Activated CD8-positive, alpha-beta T cell treated with anti-CD3 and anti-CD28 coated beads, Interleukin-2, amount 10 ng/mL, durations not matched to agents 7 days and 5 days (primary cell): ENCODE measurements around the gene RASSF3. TPM values are rescaled to one million over a fixed set of nuclear protein-coding genes. Genes with fewer than 3 reads are reported as not detected.
A peak's percentile ranks its signal among the peaks of the same experiment; 100 is the strongest.
"Not testable (repeated sequence)": the region's sequence is repeated elsewhere in the genome, so short reads cannot be mapped to it uniquely, and the experiment has no call there.

Experiments used
- ATAC-seq: fragments of 150-1000 bp; cut with Tn5 transposase; one replicate; pipeline ENCODE4 v1.10.0; 2021; ENCODE audit warnings: moderate library complexity
- CTCF ChIA-PET: fragments of 350-600 bp; sonication (Branson Sonifier 250); formaldehyde crosslinking; loops from one replicate; lab custom pipeline; 2021; ENCODE audit warnings: antibody characterized with exemption; lab: Charles Lee
- POLR2A ChIA-PET: fragments of 350-600 bp; sonication (Branson Sonifier 250); formaldehyde crosslinking; loops from one replicate; lab custom pipeline; 2021; ENCODE audit warnings: antibody characterized with exemption; lab: Charles Lee
- DNase-seq: peaks from one replicate; pipeline ENCODE4 v3.0.0-alpha.2; 2020
- H3K27ac Mint-ChIP-seq: one replicate; pipeline ENCODE4 v1.8.0; 2021; ENCODE audit warnings: mild to moderate bottlenecking, mixed read lengths
- H3K27me3 Mint-ChIP-seq: one replicate; pipeline ENCODE4 v1.8.0; 2021; ENCODE audit warnings: low read depth, mixed read lengths
- H3K36me3 Mint-ChIP-seq: one replicate; pipeline ENCODE4 v1.8.0; 2021; ENCODE audit warnings: low read depth, mixed read lengths
- H3K4me1 Mint-ChIP-seq: one replicate; pipeline ENCODE4 v1.8.0; 2021; ENCODE audit warnings: low read depth, mixed read lengths
- H3K4me3 Mint-ChIP-seq: one replicate; pipeline ENCODE4 v1.8.0; 2021; ENCODE audit warnings: mild to moderate bottlenecking, mixed read lengths
- H3K9me3 Mint-ChIP-seq: one replicate; pipeline ENCODE4 v1.8.0; 2022; ENCODE audit warnings: mixed read lengths; ENCODE audit not compliant: insufficient read depth
- total RNA-seq, 2 experiments: library from RNA; stranded (reverse); gene quantifications; one replicate each; pipeline ENCODE4 v1.2.3, GENCODE V29; 2021

Gene RASSF3
- total RNA-seq, 2 experiments from 2014 or later: 61.7 to 63.7 TPM

DNA sequence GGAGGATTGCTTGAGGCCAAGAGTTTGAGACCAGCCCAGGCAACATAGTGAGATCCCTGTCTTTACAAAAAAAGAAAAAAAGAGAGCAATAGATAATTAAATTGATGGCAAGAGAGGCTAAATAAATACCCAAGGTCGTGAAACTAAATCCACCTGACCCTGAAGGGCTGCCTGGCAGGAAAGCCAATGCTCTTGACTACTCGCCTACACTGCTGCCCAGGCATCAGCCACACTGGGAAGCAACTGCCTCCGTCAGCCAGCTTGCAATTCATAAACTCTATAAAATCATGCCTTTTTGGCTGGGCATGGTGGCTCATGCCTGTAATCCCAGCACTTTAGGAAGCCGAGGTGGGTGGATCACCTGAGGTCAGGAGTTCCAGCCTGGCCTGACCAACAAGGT lies 31.7 kb upstream of the RASSF3 start:
- Mint-ChIP-seq H3K27ac (no peak overlapping the region), H3K27me3 (peaks cover 4% of the 10 kb centered on the region), H3K9me3 (no peaks in the 10 kb centered on the region), H3K4me1 (peaks cover 7% of the 10 kb centered on the region), H3K36me3 (peaks cover 2% of the 10 kb centered on the region), H3K4me3 (no peak overlapping the region)
- ChIA-PET POLR2A (no interaction called here), CTCF (no interaction called here)
- no peak for DNase-seq
- ATAC-seq: no peak

GRCh38 chr12:64580681-64581080 lies 29.6 kb upstream of the RASSF3 start:
- no peak for DNase-seq
- CTCF ChIA-PET: interaction anchor here (0.6 kb wide), 1 partner anchor 114 kb away, joined by 3 read pairs; no protein-coding TSS in a partner anchor
- Mint-ChIP-seq H3K4me3 (no peak overlapping the region), H3K4me1 (peaks cover 17% of the 10 kb centered on the region), H3K36me3 (no peaks in the 10 kb centered on the region), H3K9me3 (no peaks in the 10 kb centered on the region), H3K27me3 (peaks cover 4% of the 10 kb centered on the region), H3K27ac (no peak overlapping the region)
- ATAC-seq: no peak
- POLR2A ChIA-PET: interaction anchor here (0.6 kb wide), 1 partner anchor 30 kb away, joined by 3 read pairs; no protein-coding TSS in a partner anchor

GRCh38 chr12:64582114-64582513 lies 28.2 kb upstream of the RASSF3 start:
- no peak overlapping the region for H3K4me3 Mint-ChIP-seq
- ATAC-seq (no peak), DNase-seq (no peak)
- POLR2A ChIA-PET: no interaction called here
- CTCF ChIA-PET: interaction anchor here (1.0 to 1.9 kb wide), 2 partner anchors 12 to 33 kb away, joined by 3 to 7 read pairs; no protein-coding TSS in a partner anchor
- H3K9me3 Mint-ChIP-seq: no peaks in the 10 kb centered on the region
- H3K4me1 Mint-ChIP-seq: peaks cover 17% of the 10 kb centered on the region
- H3K27ac Mint-ChIP-seq: no peak overlapping the region
- peaks cover 4% of the 10 kb centered on the region for H3K27me3 Mint-ChIP-seq
- no peaks in the 10 kb centered on the region for H3K36me3 Mint-ChIP-seq

- H3K4me3 Mint-ChIP-seq: no peak overlapping the region
- DNase-seq (no peak), ATAC-seq (no peak)
- peaks cover 4% of the 10 kb centered on the region for H3K27me3 Mint-ChIP-seq
- POLR2A ChIA-PET: no interaction called here
- H3K4me1 Mint-ChIP-seq: peaks cover 17% of the 10 kb centered on the region
- H3K9me3 Mint-ChIP-seq: no peaks in the 10 kb centered on the region
- no peak overlapping the region for H3K27ac Mint-ChIP-seq
- CTCF ChIA-PET: interaction anchor here (0.9 to 1.9 kb wide), 4 partner anchors 13 to 33 kb away, joined by 3 to 7 read pairs (median 3); no protein-coding TSS in a partner anchor
- H3K36me3 Mint-ChIP-seq: no peaks in the 10 kb centered on the region
Measured at GRCh38 chr12:64582862-64583261, 27.4 kb upstream of the RASSF3 start.

- Mint-ChIP-seq H3K4me1 (peaks cover 17% of the 10 kb centered on the region), H3K27ac (peak overlapping the region; percentile 37)
- not testable (repeated sequence) for H3K27me3 Mint-ChIP-seq, ATAC-seq, DNase-seq, H3K36me3 Mint-ChIP-seq, H3K9me3 Mint-ChIP-seq, H3K4me3 Mint-ChIP-seq
- ChIA-PET POLR2A (interaction anchor here (0.7 kb wide), 1 partner anchor 26 kb away, joined by 3 read pairs; no protein-coding TSS in a partner anchor), CTCF (interaction anchor here (0.7 to 1.9 kb wide), 7 partner anchors 13 to 218 kb away, joined by 3 to 7 read pairs (median 3); no protein-coding TSS in a partner anchor)
Measured at GRCh38 chr12:64583395-64583770, 26.9 kb upstream of the RASSF3 start.

DNA sequence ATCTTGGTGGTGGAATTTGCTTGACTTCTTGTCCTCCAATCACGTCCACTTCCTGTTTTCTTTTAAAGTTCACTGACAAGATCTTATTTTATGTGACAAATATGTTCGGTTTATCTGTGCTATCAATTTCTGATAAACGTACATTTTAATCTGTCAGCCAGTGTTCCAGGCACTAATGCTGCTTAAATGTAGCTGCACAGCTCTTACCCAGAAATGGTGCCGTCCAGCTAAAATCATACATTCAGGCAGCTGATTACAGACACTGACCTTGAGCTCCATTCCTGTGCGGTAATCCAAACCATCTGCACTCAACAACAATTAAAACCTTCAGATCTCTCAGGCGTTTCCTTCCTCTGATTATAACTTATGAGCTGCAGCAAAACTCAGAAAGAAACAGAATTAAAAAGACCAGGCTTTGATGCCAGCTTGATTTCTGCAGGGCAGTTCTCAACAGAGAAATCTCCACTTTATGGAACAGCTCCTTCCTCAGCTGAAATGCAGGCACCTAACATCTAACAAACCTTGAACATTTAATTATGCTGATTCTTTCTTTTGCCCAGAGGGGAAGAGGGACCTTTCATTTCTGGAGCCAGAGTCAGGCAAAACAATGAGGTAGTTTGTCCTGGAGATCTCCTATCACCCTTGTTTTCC lies 26.4 kb upstream of the RASSF3 start:
- CTCF ChIA-PET: interaction anchor here (0.7 to 1.6 kb wide), 5 partner anchors 13 to 218 kb away, joined by 3 read pairs; no protein-coding TSS in a partner anchor
- no peaks in the 10 kb centered on the region for H3K9me3 Mint-ChIP-seq
- H3K27me3 Mint-ChIP-seq: peaks cover 4% of the 10 kb centered on the region
- H3K27ac Mint-ChIP-seq: peak overlapping the region; percentile 37
- no peak for ATAC-seq
- no peaks in the 10 kb centered on the region for H3K36me3 Mint-ChIP-seq
- DNase-seq: no peak
- POLR2A ChIA-PET: interaction anchor here (0.7 kb wide), 1 partner anchor 26 kb away, joined by 3 read pairs; no protein-coding TSS in a partner anchor
- peaks cover 17% of the 10 kb centered on the region for H3K4me1 Mint-ChIP-seq
- no peak overlapping the region for H3K4me3 Mint-ChIP-seq

DNA sequence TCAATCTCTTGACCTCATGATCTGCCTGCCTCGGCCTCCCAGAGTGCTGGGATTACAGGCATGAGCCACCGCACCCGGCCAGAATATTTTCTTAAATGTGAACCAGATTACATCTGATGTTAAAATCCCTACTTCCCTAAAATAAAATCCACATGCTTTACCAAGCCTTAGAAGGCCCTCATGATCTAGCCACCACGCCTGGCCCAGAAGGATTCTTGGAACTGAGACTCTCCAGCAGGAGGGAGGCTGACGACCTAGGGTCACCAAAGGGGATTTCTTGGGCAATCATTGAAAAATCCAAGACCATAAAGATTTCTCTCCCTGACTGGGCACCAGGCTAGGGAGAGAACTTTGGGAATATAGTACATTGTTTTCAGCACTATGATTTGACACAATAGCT lies 25.2 kb upstream of the RASSF3 start:
- Mint-ChIP-seq H3K9me3 (no peaks in the 10 kb centered on the region), H3K36me3 (no peaks in the 10 kb centered on the region), H3K4me1 (peaks cover 17% of the 10 kb centered on the region), H3K27ac (no peak overlapping the region), H3K4me3 (no peak overlapping the region), H3K27me3 (peaks cover 4% of the 10 kb centered on the region)
- DNase-seq: no peak
- ChIA-PET CTCF (no interaction called here), POLR2A (no interaction called here)
- no peak for ATAC-seq

DNA sequence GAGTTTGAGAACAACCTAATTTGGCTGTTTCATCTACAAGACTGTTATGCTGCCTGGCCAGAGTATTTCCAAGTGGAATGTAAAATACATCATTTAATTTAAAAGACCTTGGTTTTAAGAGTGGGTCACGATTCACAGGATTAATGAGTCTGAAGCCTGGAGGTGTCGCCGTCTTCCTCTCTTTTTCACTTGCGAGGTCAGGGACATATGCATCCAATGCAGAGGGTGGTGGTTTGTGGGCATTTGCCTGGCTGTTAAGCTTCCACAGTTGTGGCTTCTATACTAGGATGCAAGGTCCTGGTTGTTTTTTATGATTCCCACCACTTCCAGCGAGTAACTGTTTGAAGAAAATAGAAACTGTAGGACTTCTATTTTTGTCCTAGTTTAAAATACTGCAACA lies 22.8 kb upstream of the RASSF3 start:
- Mint-ChIP-seq H3K27me3 (no peaks in the 10 kb centered on the region), H3K27ac (no peak overlapping the region), H3K9me3 (no peaks in the 10 kb centered on the region), H3K4me1 (peaks cover 17% of the 10 kb centered on the region), H3K4me3 (no peak overlapping the region), H3K36me3 (no peaks in the 10 kb centered on the region)
- POLR2A ChIA-PET: no interaction called here
- CTCF ChIA-PET: interaction anchor here (1.2 kb wide), 1 partner anchor 111 kb away, joined by 3 read pairs; no protein-coding TSS in a partner anchor
- DNase-seq (no peak), ATAC-seq (no peak)

GRCh38 chr12:64590183-64590582 lies 20.1 kb upstream of the RASSF3 start:
- no peaks in the 10 kb centered on the region for H3K36me3 Mint-ChIP-seq
- DNase-seq (no peak), ATAC-seq (no peak)
- H3K4me3 Mint-ChIP-seq: no peak overlapping the region
- POLR2A ChIA-PET: no interaction called here
- no peaks in the 10 kb centered on the region for H3K4me1 Mint-ChIP-seq
- H3K9me3 Mint-ChIP-seq: no peaks in the 10 kb centered on the region
- H3K27me3 Mint-ChIP-seq: no peaks in the 10 kb centered on the region
- CTCF ChIA-PET: interaction anchor here (1.2 to 1.6 kb wide), 2 partner anchors 8 to 41 kb away, joined by 3 to 4 read pairs; no protein-coding TSS in a partner anchor
- H3K27ac Mint-ChIP-seq: no peak overlapping the region

DNA sequence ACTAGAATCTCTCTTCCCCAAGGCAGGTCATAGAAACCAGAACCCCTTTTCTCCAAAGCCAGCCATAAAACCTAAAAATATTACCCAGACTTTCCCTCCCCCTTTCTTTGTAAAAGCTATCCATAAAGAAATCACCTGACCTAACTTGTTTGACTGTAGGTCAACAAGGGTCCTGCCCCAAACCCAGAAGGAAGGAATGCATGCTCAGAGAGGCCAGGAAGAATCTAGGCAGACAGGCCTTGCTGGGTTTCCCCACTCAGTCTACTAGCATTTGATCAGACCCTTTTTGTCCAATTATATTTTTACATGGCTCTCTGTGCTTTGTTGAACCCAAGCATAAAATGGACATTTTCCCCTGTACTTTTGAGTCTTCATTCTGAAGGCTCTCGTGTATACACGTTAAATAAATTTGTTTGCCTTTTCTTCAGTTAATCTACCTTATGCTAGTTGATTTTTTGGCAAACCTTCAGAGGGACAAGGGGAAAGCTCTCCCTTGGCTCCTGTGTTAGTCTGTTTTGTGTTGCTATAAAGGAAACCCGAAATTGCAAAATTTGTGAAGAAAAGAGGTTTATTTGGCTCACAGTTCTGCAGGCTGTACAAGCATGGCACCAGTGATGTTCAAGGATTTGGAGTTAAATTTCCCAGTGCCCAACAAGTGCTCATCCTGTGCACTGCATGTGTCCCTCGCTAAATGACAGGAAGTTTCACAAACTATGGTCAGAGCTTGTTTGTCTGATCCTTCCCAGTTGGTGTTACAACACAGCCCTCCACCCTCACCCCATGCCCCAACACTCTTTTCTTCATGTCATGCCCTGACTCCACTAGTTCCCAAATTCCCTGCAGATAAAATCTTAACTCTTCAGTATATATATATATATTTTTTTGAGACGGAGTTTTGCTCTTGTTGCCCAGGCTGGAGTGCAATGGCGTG lies 14.2 kb upstream of the RASSF3 start:
- POLR2A ChIA-PET: no interaction called here
- H3K4me1 Mint-ChIP-seq: peaks cover 26% of the 10 kb centered on the region
- H3K36me3 Mint-ChIP-seq: no peaks in the 10 kb centered on the region
- no peak overlapping the region for H3K27ac Mint-ChIP-seq
- H3K9me3 Mint-ChIP-seq: no peaks in the 10 kb centered on the region
- H3K4me3 Mint-ChIP-seq: no peak overlapping the region
- peaks cover 3% of the 10 kb centered on the region for H3K27me3 Mint-ChIP-seq
- CTCF ChIA-PET: no interaction called here
- no peak for ATAC-seq
- DNase-seq: no peak

- H3K27ac Mint-ChIP-seq: no peak overlapping the region
- H3K9me3 Mint-ChIP-seq: no peaks in the 10 kb centered on the region
- ChIA-PET POLR2A (no interaction called here), CTCF (interaction anchor here (0.8 to 1.5 kb wide), 2 partner anchors 9 to 10 kb away, joined by 3 to 6 read pairs; no protein-coding TSS in a partner anchor)
- DNase-seq (no peak), ATAC-seq (peak; percentile 34)
- H3K4me3 Mint-ChIP-seq: no peak overlapping the region
- H3K27me3 Mint-ChIP-seq: peaks cover 3% of the 10 kb centered on the region
- H3K4me1 Mint-ChIP-seq: peaks cover 26% of the 10 kb centered on the region
- H3K36me3 Mint-ChIP-seq: no peaks in the 10 kb centered on the region
Measured at GRCh38 chr12:64598831-64599230, 11.5 kb upstream of the RASSF3 start.
